ENCODE results near the gene MRTO4. TPM values are rescaled to one million over a fixed set of nuclear protein-coding genes. Genes with fewer than 3 reads are reported as not detected.

The MRTO4 gene
- total and polyA plus RNA-seq, 4 donors = 9.5 to 11.1 (median 10.2) TPM

GRCh38 chr1:19306941-19307340 lies 55.3 kb downstream of the MRTO4 start:
- Histone ChIP-seq H3K4me1 (ENCODE audit: control insufficient read depth in 4 of 4, insufficient read depth in 4 of 4, low read length in 3 of 4) (peaks cover 1 to 11% (median 9%) of the 10 kb centered on the region in 4 donors), H3K4me3 (ENCODE audit: low read depth in 1 of 3, low read length in 3 of 3) (no peak overlapping the region), H3K9ac (ENCODE audit: low read depth in 1 of 2, low read length in 2 of 2) (no peak overlapping the region), H3K36me3 (ENCODE audit: control insufficient read depth in 4 of 4, insufficient read depth in 3 of 4, low read depth in 1 of 4, low read length in 3 of 4) (peaks cover 10 to 56% (median 34%) of the 10 kb centered on the region in 4 donors), H3K9me3 (ENCODE audit: control insufficient read depth in 4 of 4, low read length in 3 of 4) (no peaks in the 10 kb centered on the region), H3K27ac (ENCODE audit: low read depth in 1 of 2, low read length in 2 of 2) (no peak overlapping the region), H3K27me3 (ENCODE audit: control insufficient read depth in 4 of 4, insufficient read depth in 4 of 4, low read length in 3 of 4) (no peaks in the 10 kb centered on the region)
- no peak for DNase-seq (ENCODE audit: low spot score)
- 96% methylated on average over 6 of the region's 6 CpGs for WGBS
- TF ChIP-seq JUND (IDR thresholded peaks at IDR 0.05) (no peak), HNF4A (conservative IDR thresholded peaks at IDR 0.05) (no peak), YY1 (IDR thresholded peaks at IDR 0.05) (no peak), NR2F2 (IDR thresholded peaks at IDR 0.05) (no peak), ATF3 (IDR thresholded peaks at IDR 0.05) (no peak), MAX (IDR thresholded peaks at IDR 0.05) (no peak), TAF1 (conservative IDR thresholded peaks at IDR 0.05) (no peak), RXRA (IDR thresholded peaks at IDR 0.05) (no peak), RAD21 (IDR thresholded peaks at IDR 0.05) (no peak), FOXA2 (IDR thresholded peaks at IDR 0.05) (no peak), FOXA1 (IDR thresholded peaks at IDR 0.05) (no peak), SP1 (IDR thresholded peaks at IDR 0.05) (no peak), REST (IDR thresholded peaks at IDR 0.05) (no peak), GABPA (IDR thresholded peaks at IDR 0.05 in 1 of 2, conservative IDR thresholded peaks at IDR 0.05 in 1 of 2) (no peak), HNF4G (IDR thresholded peaks at IDR 0.05) (no peak)
- TF ChIP-seq, protein P1, sequence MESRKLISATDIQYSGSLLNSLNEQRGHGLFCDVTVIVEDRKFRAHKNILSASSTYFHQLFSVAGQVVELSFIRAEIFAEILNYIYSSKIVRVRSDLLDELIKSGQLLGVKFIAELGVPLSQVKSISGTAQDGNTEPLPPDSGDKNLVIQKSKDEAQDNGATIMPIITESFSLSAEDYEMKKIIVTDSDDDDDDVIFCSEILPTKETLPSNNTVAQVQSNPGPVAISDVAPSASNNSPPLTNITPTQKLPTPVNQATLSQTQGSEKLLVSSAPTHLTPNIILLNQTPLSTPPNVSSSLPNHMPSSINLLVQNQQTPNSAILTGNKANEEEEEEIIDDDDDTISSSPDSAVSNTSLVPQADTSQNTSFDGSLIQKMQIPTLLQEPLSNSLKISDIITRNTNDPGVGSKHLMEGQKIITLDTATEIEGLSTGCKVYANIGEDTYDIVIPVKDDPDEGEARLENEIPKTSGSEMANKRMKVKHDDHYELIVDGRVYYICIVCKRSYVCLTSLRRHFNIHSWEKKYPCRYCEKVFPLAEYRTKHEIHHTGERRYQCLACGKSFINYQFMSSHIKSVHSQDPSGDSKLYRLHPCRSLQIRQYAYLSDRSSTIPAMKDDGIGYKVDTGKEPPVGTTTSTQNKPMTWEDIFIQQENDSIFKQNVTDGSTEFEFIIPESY (IDR thresholded peaks at IDR 0.05) = no peak
- TF ChIP-seq, protein P2, sequence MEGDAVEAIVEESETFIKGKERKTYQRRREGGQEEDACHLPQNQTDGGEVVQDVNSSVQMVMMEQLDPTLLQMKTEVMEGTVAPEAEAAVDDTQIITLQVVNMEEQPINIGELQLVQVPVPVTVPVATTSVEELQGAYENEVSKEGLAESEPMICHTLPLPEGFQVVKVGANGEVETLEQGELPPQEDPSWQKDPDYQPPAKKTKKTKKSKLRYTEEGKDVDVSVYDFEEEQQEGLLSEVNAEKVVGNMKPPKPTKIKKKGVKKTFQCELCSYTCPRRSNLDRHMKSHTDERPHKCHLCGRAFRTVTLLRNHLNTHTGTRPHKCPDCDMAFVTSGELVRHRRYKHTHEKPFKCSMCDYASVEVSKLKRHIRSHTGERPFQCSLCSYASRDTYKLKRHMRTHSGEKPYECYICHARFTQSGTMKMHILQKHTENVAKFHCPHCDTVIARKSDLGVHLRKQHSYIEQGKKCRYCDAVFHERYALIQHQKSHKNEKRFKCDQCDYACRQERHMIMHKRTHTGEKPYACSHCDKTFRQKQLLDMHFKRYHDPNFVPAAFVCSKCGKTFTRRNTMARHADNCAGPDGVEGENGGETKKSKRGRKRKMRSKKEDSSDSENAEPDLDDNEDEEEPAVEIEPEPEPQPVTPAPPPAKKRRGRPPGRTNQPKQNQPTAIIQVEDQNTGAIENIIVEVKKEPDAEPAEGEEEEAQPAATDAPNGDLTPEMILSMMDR (IDR thresholded peaks at IDR 0.05; ENCODE audit: low read depth, low read length, missing input control) = no peak
